GM19455 (cell line): Measurements from ENCODE around the gene HOXB13.

Source experiments
- ATAC-seq: cut with Tn5 transposase; IDR thresholded peaks from one replicate; pipeline ENCODE4 v1.9.1; 2021; ENCODE audit not compliant: unreplicated experiment

HOXB13 gene

DNA sequence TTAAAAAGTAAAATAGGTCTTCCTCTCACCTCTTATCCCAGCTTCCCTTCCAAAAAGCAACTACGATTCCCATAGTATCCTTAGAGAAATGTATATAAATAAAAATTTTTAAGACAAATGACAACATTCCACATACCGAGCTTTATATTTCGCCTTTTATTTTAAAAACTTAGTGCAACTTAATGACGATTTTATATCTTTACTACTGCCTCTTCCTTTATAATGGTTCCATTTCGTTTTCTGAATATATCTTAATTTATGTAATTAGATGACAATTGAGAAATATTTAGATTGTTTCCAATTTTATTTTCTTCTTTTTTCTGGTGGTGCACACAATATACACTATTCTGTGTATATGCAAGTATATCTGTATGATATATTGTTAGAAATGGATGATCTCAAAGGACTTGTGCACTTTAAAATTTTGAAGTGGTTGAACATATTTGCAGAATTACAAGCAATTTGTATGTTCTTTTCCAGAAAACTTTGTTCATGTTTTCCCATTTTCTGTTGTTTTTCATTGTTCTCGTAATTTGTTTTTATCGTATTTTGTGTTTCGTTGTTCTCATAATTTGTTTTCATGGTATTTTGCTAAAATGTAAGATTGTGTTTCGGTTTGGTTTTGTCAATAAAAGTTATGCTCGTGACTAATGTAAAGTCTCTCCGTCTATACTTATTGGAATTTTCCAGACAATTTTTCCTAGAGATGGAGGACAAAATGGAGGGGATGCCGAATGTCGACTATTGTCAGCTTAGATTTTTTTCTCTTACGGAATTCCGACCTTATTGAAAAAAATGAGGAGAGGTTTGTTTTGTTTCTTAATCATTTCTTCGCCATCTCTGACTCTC lies 20.4 kb upstream of the HOXB13 start:
- no peak for ATAC-seq

- ATAC-seq = no peak
Measured at GRCh38 chr17:48747445-48748363, 19.2 kb upstream of the HOXB13 start.

DNA sequence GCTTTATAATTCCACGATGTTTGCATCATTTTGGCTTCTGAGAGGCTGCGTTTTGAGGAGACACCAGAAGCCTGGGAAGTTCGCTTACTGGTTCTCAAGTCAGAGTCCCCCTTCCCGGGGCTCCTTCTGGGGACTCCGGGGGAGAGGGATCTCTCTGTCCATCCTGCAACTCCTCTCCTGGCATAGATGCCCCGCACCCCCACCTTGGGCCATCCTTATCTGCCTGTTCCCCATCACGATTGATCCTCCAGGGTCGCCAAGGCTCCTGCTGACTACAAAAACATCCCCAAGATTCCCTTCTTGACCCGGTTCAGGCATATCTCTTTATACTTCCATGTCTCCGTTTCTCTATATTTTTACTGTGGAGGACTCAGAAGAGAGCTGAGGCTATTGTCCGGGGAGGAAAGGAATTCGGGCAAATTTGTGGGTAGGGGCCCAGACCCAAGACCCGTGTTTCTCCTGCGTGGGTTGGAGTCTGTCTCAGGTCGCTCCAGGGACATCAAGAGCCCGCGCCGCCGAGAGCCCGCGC lies 18.4 kb upstream of the HOXB13 start:
- no peak for ATAC-seq

- no peak for ATAC-seq
Measured at GRCh38 chr17:48745381-48746275, 17.1 kb upstream of the HOXB13 start.

- ATAC-seq = no peak
Measured at GRCh38 chr17:48740537-48740936, 12.0 kb upstream of the HOXB13 start.

GRCh38 chr17:48738803-48739526 lies 10.4 kb upstream of the HOXB13 start:
- no peak for ATAC-seq

DNA sequence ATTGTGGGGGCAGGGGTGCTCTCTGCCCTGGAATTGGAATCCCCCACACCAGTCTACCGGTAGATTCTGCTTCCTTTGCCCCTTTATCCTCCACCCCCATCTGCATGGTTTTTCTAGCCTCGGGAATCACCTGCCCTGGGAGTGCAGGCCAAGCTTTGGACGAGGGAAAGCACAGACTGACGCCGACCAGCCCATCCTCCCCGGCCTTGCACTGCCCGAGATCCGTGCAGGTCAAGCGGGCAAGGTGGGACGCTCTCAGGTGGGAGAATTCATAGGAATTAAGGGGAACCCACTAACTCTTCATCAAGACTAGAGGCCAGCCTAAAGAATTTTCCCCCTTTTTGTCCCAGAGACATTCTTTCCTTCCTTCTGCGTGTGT lies 9.9 kb upstream of the HOXB13 start:
- ATAC-seq = no peak

GRCh38 chr17:48737330-48738043 lies 8.9 kb upstream of the HOXB13 start:
- no peak for ATAC-seq

GRCh38 chr17:48735062-48735351 lies 6.5 kb upstream of the HOXB13 start:
- ATAC-seq = no peak

DNA sequence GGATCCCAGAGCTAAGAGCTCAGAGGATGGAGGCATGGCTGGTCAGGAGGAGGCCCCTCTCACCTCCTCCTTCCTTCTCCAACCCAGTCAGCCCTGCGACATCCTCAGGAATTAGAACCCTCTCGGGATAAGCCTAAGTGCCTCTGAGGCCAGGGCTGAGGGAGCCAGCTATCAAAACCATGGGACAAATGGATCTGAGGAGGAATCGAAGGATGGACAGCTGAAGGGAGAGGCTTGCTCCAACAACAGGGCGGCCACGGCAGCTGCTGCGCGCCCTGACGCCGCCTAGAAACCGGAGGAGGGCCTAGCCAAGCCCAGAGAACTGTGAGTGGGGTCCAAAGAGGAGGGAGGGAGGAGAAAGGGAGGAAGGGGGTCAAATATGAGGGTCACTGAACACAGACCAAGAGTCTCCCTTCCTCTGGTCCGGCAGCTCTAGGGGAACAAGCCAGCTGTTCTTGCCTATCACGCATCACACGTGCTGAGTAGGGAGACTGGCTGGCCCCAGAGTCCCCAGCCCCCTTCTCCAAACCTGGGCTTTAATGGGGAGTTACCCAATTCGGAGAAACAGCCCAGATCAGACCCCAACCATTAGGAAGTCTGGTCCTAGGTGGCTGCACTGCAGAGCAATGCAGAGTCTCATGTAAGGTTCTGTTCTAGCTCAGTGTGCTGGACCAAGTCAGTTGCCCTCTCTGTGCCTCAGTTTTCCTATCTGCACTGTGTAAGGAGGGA lies 5.9 kb upstream of the HOXB13 start:
- no peak for ATAC-seq

DNA sequence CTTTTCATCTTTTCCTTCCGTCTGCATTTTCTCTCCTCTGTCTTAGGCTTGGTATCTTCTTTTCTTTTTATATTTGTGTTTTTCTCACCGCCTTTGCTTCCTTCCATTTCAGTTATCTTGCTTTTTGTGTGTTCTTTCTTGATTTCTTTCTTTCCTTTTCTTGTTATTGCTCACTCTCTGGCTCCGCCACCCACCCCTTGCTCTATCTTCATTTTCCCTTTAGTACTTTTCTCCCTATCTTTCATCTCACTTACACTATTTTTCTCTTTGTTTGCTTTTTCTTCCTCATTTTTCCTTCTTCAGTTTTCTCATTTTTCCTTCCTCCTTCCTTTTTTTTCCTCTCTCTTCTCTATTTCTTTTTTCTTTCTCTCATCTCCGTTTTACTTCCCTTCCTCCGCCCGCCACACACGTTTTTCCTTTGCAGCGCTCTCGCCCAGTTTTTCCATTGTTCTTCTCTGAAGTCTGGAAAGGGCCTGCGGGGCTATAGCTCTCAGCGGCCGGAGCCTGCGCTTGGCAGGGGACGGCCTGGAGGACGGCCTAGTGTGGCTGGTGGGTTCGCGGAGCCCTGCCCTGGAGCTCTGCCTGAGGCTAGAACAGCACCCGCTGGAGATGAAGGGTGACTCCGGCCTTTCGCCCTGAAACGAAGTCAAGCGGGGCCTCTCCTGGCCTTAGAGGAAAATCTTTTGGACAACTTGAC lies 5.2 kb upstream of the HOXB13 start:
- no peak for ATAC-seq

GRCh38 chr17:48732688-48733629 lies 4.4 kb upstream of the HOXB13 start:
- ATAC-seq = no peak

DNA sequence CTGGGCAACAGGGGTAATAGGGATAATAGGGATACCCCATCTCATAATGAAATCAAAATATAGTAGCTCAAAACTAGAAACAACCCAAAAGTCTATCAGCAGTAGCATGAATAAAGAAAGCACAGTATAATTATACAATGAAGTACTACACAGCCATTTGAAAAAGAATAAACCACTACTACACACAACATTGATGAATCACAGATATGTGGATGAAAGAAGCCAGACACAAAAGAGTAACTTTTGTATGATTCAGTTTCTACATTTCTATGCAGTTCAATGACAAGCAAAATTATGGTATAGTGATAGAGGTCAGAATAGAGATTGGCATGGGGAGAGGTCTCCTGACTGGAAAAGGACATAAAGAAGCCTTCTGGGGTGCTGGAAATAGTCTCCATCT lies 2.8 kb upstream of the HOXB13 start:
- ATAC-seq = no peak

GRCh38 chr17:48730240-48730550 lies 1.6 kb upstream of the HOXB13 start:
- no peak for ATAC-seq

DNA sequence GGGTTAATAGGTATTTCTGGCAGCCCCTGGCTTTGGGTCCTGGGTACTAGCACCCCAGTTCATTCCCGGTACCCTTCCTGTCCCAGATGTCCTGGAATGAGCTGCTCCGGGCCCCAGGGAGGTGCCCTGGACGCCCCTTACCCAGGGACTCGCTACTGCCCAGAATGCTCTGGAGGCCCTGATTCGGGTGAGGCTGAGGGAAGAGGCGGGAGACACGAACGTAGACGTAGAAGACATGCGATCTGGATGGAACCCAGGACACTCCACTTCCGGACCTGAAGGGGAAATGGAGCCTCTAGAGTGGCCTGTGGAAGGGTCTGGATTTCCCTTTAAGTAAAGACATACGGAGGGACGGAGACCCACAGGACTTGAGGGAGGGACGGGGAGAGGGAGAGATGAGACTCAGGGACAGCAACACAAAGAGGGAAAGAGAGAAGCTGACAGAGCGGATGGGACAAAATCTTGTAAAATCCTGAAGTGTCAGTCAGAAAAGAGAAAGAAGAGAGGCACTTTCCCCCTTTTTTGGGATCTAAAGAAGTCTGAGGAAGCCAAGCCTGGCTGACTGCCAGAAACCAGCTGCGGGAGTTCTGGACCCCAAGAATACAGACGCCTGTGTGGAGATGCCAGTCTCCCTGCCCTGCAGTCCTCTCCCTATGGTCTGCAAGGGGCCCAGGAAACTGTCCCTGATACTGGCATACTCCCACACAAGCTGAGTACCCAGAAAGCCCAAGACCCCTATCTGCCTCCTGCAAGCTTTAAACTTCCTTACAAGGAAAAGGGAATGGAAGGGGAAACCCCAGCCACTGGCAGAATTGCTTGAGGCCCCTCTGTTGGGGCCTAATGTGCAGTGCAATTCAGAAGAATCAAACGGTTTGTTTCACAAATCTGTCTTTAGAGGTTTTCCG lies 1.0 kb upstream of the HOXB13 start:
- ATAC-seq = no peak

DNA sequence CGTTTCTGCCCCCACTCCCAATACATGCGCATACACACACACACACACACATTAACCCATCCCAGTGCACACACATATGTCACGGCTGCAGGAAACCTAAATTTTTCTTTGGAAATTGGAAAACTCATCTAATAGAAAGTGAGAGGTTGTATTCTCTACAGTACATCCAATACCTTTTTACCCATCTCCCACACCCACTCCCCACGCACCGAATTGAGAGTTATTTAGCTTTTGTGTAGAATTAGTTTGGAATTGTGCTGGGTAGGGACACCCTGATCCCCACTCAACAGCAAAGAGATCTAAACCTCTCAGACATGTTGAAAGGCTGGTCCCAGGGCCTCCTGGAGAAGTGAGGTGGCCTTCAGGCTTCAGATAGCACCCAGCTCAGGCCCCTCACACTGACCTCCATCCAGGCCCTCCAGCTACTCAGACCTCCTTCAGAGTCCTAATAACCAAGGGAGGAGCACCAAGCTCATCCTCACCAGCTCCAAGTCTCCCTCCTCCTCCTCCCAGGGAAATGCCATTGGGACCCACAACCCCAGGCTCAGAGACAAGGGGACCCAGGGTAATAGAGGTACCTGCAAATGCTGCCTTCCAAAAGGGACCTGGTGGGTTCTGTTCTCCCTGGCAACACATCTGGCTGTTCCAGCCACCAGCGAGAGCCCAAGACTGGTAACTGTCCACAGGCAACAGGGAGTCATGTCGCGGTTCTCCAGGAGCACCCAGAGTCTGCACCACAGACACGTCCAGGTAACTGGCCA lies 955 bp downstream of the HOXB13 start:
- no peak for ATAC-seq
